GM21529 (cell line): ENCODE results near the gene DMRT1.

Experiments
- ATAC-seq: cut with Tn5 transposase; IDR thresholded peaks from one replicate; pipeline ENCODE4 v1.9.1; 2021; ENCODE audit not compliant: unreplicated experiment

The DMRT1 gene

DNA sequence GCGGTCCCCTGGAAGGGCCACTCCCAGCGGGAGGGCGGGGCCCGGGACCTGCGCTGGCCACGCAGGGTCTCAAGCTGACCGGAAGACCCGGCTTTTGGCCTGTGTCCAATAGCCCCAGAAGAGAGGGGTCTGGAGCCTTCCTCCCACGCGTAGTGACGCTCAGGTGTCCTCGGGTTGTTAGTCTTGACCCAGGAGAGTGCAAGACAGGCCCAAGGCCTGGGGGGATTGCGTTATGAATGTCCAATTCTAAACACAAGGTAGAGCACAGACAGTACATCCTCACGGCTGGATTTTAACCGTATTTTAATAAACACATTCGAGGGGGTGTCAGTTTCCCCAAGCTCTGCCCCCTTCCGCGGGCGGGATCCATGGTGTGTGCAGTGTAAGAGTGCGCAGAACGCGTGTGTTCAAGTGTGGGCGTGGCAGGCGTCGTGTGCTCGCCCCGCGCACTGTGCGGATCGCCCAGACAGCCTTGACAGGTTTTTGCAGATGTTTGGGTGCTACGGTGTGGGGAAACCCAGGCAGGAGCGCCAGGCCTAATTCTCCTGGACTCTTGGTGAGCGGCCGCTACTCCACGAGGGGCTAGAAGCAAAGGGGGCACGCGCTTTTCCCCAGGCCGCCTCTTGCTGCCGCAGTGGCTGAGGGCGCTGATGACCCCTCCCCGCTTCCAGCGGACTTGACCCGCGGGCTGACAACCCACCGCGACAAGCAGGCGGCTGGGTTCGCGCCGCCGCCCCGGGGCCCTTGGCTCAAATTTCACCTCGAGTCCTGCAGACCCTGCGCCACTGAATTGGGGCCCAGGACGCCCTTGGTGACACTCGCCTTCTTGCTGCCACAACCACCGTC lies 128.9 kb downstream of the DMRT1 start:
- no peak for ATAC-seq

DNA sequence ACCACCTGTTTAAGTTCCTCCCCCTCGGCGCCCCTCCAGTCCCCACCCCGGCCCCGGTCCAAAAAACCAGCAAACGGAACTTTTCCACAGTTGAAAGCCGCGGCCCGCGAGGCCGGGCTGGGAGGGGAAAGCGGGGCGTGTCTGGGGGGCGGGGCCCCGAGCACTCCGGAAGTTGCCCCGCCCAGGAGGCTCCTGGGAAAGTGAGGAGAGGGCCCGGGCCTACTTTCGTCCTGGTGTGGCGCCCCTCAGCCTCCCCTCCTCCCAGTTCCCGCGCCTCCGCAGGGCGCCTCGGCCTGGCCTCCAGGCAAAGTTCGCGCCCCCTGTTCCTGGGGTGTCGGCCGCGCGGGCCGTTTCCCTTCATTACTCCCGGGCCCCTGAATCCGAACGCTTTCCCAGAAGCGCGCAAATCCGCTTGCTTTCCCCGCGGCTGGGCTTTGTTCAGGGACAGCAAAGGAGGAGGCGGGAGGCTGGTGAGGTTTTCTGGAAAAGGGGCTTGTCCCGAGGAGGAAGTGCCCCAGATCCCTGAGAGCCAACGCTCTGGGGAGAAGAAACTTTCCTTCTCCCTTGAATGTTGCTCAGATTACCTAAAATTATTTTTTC lies 130.5 kb downstream of the DMRT1 start:
- no peak for ATAC-seq

DNA sequence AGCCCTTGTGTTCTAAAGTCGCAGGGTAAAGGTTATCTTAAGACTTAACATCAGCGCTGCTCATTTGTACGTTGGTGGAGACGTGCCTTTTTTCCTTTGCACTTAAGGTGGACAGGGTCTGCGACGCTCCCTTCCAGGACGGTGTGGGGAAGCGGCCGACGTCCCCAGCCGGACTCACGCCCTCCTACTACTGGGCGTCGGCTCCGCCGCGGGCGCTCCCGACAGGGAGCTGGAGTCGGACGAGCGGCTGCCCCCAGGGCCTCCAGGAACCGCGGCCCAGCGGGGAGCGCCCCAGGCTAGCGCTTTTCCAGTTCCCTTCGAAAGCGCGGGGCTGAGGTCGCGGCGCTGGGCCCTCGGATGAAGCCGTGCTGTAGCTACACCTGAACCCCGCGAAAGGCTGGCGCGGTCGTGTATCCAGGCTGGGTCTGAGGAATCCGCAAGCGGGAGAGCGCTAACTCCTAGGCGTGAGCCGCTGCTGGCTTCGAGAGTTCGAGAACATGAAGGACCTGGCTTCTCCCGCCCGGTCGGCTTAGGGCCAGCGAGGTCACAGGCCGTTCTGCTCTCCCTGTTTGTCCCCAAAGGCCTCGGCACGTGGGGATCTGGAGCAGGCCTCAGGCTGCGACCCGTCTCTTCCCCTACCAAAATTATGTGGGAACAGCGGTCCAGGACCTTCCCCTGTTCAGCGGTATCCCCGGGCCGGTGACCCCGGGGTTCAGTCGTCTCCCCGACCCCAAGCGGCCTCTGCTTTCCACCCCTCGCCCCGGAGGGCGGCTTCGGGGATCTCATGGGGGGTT lies 131.2 kb downstream of the DMRT1 start:
- ATAC-seq, result no peak

DNA sequence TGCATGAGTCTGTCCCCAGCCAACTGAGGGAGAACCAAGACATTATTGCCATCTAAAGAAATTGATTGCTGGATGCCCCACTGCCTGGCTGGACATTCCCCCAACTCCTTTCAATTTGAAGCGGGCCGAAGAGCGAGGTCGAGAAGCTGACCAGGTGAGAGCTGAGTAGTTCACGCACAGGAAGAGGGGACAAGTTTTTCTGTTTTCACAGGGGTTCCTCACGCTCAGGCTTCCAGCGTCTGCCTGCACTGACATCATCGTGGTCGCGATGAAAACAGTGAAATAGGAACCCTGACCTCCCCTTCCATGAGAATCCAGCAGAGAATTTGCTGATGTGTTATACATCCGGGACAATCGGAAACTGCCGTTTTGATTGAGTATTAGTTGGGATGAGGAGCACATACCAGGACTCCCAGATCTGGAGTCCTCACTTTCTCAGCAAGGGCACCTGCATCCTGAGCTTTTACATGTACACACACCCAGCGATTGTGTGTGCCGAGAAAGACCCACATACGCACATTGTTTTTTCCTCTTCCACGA lies 131.9 kb downstream of the DMRT1 start:
- ATAC-seq, result no peak

DNA sequence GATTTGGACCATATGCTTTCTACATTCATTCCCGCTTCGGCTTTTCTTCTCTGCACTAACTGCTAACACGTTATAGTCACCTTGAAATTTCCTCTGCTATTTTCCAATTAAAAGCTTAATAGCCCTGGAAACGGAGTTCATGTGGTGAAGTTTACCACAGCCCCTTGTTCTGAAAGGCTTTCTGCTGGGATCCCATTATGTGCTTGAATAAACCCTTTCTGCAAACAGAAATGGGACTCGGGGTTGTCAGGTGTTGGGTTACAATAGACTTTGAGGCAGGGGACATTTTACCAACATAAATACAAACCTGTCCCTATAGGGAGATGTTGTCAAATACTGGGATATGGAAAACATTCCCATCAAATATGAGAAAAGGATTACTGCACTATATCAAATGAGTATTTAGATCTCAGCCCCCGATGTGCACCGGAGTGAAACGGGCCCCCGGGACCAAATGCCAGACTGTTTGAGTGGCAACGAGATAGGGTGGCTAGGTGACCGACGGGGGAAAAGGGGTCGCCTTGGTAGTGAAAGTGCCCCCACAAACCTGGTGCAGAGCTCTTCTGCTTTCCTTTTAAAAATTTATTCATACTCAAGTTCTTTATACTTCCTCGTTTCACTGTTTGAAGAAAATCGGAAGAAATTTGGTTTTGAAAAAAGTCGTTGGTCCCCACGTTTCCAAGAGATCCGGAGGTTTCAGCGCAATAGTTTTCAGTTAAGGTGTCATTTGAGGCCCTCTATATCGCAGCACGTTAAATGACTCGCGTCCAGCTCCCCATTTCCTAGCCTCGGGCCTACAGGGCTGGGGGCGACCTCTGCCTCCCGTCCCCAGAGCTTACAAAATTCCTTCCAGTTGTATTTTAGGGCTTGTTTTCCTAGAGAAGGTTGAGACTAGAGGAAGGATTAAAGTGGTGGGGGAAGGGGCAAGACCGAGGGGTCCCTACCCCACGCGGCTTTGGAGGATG lies 132.8 kb downstream of the DMRT1 start:
- ATAC-seq, result no peak

DNA sequence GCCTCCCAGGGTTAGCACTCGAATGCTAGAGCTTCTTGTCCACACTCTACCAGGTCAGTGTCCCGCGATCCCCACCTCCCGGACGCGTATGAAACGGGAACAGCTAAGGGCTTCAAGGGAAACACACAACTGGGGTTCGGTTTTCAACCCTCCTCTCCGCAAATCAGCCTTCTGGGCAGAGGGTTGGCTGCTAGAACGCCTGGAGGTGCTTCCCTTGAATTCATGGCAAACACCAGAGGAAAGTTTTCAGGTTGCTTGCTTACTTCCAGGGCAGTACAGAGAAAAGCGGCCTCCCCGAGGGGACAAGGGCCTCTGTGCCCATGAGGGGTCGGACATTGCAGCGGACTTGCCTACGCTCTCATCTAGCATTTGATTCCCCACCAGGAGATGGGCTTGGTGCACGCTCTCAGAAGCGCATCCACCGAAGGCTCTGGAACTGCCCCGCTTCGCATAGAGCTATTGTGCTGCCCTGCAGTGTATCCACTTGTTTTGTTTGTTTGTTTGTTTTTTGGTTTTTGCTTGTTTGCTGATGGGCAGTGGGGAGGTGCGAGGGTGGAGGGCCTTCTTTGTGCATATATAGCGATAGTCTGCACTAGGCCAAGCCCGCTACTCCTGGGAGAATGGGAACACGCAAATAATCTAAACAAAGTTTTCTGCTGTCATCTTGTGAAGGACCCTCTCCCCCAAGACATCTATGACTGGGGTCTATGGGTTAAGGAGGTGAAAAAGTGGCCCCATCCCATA lies 133.7 kb downstream of the DMRT1 start:
- ATAC-seq, result no peak

DNA sequence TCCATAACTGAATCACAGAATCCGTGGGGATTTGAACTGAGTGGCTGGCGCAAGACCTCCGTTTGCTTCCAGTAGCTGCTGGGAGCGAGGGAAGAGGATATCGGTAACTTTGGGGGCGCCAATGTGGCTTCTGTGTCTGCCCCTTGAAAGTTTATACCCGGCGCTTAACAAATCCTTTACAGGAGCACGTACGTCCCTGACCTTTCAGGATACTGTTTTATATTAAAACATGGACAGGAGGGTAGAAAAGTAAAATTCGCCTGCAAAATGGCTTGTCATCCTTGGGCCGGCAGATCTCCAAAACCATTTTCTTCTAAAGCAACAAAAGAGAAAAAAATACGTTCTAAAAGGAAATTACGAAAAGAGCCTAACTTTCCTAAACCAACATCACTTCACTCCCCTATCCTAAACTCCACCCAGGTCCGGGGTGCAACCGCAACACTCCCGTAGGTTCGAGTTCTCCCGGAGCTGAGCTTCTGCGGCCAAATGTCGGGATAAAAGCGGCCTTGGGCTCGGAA lies 134.3 kb downstream of the DMRT1 start:
- ATAC-seq, result no peak

DNA sequence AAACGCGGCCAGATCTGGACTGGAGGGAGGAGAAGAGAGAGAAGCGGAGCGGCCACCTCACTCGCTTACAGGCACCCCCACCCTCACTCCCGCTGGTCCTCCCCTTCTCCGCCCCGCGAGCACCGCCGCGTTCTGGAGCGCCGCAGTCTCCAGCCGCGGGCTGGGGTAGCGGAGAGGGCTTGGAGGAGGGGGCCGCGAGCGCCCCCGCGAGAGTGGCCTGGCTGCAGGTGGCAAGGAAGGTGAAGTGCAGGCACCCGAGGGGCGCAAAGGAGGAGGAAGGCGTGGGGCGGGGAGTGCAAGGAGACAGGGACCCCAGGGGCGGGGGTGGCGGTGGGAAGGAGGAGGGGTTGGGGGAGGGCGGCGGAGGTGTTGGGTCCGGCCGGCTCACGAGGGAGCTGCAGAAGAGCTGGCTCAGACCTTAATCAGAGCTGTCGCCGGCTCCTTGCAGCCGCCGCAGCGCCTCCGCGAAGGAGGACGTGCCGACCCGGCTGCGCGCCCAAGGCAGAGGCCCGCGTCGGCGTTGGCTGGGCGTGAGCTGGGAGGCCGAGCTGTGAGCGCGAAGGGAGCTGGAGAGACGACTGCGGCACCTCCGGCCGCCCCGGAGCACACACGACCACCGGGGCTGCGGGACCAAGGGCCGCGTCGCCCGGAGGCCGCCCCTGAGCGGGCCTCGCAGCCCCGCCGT lies 134.9 kb downstream of the DMRT1 start, which contains the start of gene DMRT3:
Gene DMRT3 (plus strand): TSS at position 398 of the 685 bp plus-strand sequence. CDS start 347 bp downstream, outside the sequence.
- ATAC-seq, result no peak

DNA sequence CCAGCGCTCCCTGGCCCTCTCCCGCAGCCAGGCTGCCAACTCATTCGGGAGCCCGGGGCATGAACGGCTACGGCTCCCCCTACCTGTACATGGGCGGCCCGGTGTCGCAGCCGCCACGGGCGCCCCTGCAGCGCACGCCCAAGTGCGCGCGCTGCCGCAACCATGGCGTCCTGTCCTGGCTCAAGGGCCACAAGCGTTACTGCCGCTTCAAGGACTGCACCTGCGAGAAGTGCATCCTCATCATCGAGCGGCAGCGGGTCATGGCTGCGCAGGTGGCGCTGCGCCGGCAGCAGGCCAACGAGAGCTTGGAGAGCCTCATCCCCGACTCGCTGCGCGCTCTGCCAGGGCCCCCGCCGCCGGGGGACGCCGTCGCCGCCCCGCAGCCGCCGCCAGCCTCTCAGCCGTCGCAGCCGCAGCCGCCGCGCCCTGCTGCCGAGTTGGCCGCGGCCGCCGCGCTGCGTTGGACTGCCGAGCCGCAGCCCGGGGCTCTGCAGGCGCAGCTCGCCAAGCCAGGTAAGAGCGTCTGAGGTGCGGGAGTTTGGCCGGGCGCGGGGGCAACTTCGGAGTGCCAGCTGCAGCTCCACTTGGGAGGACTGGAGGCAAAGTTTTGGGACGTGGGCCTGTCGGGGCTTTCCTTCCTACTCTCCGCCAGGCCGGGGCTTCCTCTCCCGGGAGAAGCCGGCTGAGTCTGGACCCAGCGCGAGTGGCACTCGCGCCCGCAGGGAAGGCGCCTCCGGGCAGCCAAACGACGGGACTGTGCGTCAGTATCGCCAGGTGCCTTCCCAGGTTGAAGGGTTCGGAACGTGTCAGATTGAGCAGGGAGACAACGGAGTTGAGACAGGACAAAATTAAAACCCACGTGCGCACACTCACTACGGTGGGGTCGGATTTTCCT lies 135.7 kb downstream of the DMRT1 start:
- ATAC-seq, result no peak

DNA sequence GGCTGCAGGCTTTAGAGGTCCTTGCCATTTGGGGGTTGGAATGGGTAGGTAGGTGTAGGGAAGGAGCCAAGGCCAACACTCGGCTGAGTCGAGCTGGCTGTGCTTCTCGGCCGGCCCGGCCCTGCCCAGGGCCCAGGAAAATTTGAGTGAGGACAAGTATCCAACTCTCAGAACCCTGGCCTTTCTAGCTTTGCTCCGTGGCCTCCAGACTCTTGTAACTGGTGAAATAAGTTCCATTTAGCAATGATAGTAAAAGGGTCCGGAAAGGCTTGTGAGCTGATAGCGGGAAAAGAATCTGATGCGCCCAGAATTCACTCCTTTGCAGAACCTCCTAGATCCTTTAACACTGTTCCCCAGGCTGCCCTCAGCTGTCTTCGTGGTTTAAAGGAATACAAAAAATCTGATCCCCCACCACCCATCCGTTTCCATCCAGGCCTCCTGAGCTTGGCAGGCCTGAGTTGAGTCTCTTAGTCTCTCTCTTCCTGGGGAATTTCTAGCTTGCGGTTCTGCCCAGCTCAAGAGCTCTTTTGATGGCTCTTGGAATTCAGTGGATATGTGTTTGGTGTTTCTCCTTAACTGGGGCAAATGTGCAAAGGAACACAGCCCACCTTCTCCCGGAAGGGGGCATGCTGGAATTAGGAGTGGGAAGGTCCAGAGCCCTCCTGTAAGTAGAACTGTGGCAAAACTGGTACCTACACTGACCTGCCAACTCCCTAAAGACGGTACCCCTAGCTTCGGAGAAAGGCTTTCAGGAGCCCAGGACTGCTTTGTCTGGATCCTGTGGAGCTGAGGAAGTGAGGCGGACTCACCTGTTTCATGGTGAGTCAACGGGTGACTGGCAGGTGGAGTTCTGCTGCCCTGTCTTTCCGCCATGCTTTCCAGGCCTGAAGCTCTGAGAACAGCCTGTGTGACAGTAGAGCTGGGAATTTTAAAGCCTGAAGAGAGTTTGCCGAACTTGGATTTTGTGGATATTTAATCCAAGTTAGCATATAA lies 136.6 kb downstream of the DMRT1 start:
- no peak for ATAC-seq

DNA sequence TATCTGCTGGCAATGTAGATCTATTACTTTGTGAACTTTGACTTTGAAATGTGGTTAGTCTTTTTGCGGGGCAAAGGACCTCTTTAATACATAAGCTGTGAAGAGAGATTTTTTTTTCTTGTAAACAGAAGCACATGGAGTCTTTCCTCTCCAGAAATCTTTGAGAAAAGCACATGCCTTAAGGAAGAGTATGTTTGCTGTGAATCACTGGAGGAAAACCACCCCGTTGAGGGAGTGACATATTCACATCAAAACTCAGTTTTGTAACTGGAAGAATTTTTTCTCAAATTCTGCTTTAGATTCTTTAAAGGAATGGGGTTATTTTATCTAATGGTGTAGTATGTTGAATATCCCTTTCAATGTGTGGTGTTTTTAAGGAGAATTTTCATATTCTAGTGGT lies 138.5 kb downstream of the DMRT1 start:
- ATAC-seq, result no peak

DNA sequence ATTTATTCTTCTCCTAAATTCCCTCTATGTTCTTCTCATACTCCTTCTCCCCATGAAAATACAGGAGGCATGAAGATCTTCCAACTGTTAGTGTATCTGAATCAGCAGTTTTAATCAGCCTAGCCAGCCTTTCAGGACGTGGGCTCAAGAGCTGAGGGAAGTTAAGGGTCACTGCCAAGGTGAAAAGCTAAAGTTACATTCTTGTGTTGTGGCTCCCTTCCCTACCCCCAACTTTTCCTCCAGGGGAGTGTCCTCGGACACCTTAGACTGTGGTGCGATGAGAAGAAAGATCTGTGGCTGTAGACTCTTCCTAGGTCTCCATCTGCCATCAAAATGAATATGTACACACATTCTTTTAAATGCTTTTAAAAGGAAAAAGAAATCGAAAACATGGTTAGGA lies 139.1 kb downstream of the DMRT1 start:
- no peak for ATAC-seq

DNA sequence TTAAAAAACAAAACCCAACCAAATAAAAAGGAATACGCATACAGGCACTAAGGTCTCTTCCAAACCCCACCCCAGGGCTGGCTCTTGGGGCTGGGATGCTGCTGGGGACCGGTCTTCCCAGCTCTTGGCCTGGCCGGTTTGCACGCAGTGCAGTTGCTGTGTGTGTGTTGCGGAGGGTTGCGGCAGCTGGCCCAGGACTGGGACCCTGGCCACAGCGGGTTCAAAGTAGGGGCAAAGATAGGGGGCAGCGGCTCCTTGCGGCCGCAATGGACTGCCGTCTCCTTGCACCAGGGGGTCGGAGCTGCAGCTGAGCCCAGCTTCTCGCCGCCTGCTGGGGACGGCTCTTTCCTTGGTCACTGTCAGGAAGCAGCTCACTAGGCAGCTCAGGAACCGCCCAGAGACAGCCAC lies 140.0 kb downstream of the DMRT1 start:
- no peak for ATAC-seq

DNA sequence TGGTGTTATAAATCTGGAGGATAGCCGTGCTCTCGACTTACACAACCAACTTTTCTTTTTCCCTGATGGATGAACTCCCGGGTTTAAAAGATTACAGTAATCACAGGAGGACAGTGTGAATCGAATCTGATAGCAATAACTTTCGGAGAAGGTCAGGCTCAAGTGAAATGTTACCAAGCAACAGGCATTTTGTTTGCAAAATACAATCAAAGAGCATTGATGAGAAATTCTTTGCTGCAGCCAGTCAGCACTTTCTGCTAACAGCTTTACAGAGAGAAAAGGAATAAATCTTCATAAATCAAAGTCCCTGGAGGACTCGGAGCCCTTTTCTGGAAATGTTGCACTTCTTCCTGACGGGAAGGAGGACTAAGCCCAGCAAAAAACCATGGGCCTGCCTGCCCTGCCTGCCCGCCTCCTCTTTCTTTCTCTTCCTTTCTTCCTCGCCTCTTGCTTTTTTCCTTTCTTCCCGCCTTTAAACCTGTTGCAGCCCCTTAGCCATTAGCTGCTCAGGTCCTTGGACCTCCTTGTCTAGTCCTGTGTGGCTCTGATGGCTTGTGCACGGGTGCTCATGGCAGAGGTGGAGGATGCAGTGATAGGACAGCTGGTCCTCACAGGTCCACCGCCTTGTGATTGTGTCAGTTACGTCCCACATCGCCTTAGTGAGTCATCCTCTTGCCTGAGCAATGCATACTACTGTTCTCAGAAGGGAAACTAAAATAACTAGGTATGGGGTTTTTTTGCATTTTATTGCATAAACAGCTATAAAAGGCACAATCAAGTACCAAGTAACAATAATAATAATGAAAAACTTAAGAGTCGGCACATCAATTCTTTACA lies 141.1 kb downstream of the DMRT1 start:
- no peak for ATAC-seq

DNA sequence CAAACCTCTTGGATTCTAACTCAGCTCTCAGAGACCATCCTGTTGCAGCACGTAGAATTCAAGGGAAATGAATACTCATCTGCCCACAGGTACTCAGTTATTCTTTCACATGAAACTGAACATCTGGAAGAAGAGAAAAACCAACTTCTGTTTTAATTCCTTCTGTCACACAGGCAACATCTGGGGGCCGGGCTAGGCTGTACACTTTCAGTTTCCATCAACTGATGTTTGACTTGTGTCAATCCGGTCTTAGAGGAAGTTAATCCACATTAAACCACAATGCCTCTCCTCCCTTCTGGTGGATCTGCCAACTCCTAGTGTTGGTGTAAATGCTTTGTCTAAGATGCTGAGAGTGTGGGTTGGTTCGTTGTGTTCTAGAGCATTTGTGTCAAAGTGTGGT lies 152.5 kb downstream of the DMRT1 start:
- ATAC-seq, result peak; percentile 62

DNA sequence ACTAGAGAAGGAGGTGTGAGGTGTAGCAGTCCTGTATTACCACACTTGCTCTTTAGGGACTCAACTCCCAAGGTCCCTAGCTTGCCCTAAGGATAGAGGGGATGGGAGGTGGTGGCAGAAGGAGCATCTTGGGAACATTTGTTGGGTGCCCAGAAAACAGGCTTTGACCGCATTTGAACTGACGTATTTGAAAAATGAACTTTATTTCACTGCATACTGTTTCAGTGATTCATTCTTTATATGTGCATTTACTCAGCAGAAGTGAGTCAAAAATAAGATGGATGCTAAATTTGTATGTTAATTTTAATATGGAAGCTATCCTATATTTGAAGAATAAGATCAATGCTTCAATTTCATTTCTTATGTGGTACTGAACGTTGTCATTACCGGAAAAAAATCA lies 153.7 kb downstream of the DMRT1 start:
- no peak for ATAC-seq
